GM19328 (cell line): ENCODE data around the gene CST3.

ENCODE experiments used
- ATAC-seq: cut with Tn5 transposase; IDR thresholded peaks from one replicate; pipeline ENCODE4 v1.9.1; 2021; ENCODE audit warnings: mild to moderate bottlenecking, moderate library complexity; ENCODE audit not compliant: unreplicated experiment

CST3 gene

GRCh38 chr20:23605867-23606651 lies 31.7 kb downstream of the CST3 start, which contains the start of gene CST9:
CST9 (minus strand) TSS chr20:23605917; CDS start chr20:23605864, 53 bp downstream.
- ATAC-seq: no peak

- no peak for ATAC-seq
These were observed 33.4 kb downstream of the CST3 start for GRCh38 chr20:23604306-23604705.

- no peak for ATAC-seq
These were observed 34.4 kb downstream of the CST3 start for GRCh38 chr20:23603321-23603720.

GRCh38 chr20:23602699-23603098 lies 35.1 kb downstream of the CST3 start:
- no peak for ATAC-seq

GRCh38 chr20:23602241-23602640 lies 35.5 kb downstream of the CST3 start:
- no peak for ATAC-seq

- no peak for ATAC-seq
These were observed 36.0 kb downstream of the CST3 start for GRCh38 chr20:23601715-23602114.

- no peak for ATAC-seq
These were observed 39.3 kb downstream of the CST3 start for GRCh38 chr20:23598481-23598880.

- ATAC-seq: no peak
These were observed 41.0 kb downstream of the CST3 start for GRCh38 chr20:23596579-23597250.

- ATAC-seq: no peak
These were observed 41.8 kb downstream of the CST3 start for GRCh38 chr20:23595941-23596340.

GRCh38 chr20:23588434-23589403 lies 49.0 kb downstream of the CST3 start:
- ATAC-seq: no peak

GRCh38 chr20:23587631-23588030 lies 50.1 kb downstream of the CST3 start:
- no peak for ATAC-seq

- no peak for ATAC-seq
These were observed 50.8 kb downstream of the CST3 start for GRCh38 chr20:23586735-23587525.

GRCh38 chr20:23585808-23586734 lies 51.7 kb downstream of the CST3 start:
- no peak for ATAC-seq

- no peak for ATAC-seq
These were observed 52.3 kb downstream of the CST3 start for GRCh38 chr20:23585449-23585807.

GRCh38 chr20:23584434-23585199 lies 53.1 kb downstream of the CST3 start:
- no peak for ATAC-seq
